Measurements from ENCODE around the gene C4orf54.

- TF ChIP-seq CTCF (IDR thresholded peaks at IDR 0.05), result no peak
- TF ChIP-seq EZH2 (IDR thresholded peaks at IDR 0.05), result no peak
- TF ChIP-seq EZH2phosphoT487 (IDR thresholded peaks at IDR 0.05), result no peak
Measured at GRCh38 chr4:99635601-99636000, 22.0 kb downstream of the C4orf54 start.
